Glutamatergic neuron (in vitro differentiated cells): Measurements from ENCODE around the gene ZNF345. TPM values are rescaled to one million over a fixed set of nuclear protein-coding genes. Genes with fewer than 3 reads are reported as not detected.

ENCODE experiments used
- DNase-seq: peaks from one replicate; pipeline ENCODE4 v3.0.0; 2022
- H3K27ac Mint-ChIP-seq: one replicate; pipeline ENCODE4 v1.8.0; 2020; ENCODE audit warnings: mild to moderate bottlenecking, mixed read lengths, inconsistent platforms; ENCODE audit not compliant: unreplicated experiment
- H3K27me3 Mint-ChIP-seq: one replicate; pipeline ENCODE4 v1.8.0; 2020; ENCODE audit warnings: mild to moderate bottlenecking, moderate library complexity, mixed read lengths, inconsistent platforms; ENCODE audit not compliant: unreplicated experiment
- H3K36me3 Mint-ChIP-seq: one replicate; pipeline ENCODE4 v1.8.0; 2020; ENCODE audit warnings: mild to moderate bottlenecking, mixed read lengths, inconsistent platforms; ENCODE audit not compliant: unreplicated experiment
- H3K4me1 Mint-ChIP-seq: one replicate; pipeline ENCODE4 v1.8.0; 2020; ENCODE audit warnings: mild to moderate bottlenecking, low read depth, mixed read lengths, inconsistent platforms; ENCODE audit not compliant: unreplicated experiment
- H3K4me3 Mint-ChIP-seq: one replicate; pipeline ENCODE4 v1.8.0; 2020; ENCODE audit warnings: mild to moderate bottlenecking, mixed read lengths, inconsistent platforms; ENCODE audit not compliant: unreplicated experiment
- H3K9me3 Mint-ChIP-seq: one replicate; pipeline ENCODE4 v1.8.0; 2020; ENCODE audit warnings: mild to moderate bottlenecking, moderate library complexity, mixed read lengths, inconsistent platforms; ENCODE audit not compliant: unreplicated experiment
- total RNA-seq: library from RNA; stranded (reverse); fragmentation: NEBNext Ultra II Directional; extraction: Animal tissue kit (Norgen Biotek cat#: 25700); gene quantifications from one replicate; pipeline ENCODE4 v1.2.1, GENCODE V29; 2021; ENCODE audit not compliant: unreplicated experiment
- TF ChIP-seq, protein P1 (sequence below): fragments of 200-600 bp; sonication (generic); IDR thresholded peaks from one replicate; pipeline ENCODE4 v1.5.0; 2021; ENCODE audit not compliant: partially characterized antibody, unreplicated experiment

ZNF345 gene
- total RNA-seq, 1 donor from 2014 or later = 13.2 TPM

DNA sequence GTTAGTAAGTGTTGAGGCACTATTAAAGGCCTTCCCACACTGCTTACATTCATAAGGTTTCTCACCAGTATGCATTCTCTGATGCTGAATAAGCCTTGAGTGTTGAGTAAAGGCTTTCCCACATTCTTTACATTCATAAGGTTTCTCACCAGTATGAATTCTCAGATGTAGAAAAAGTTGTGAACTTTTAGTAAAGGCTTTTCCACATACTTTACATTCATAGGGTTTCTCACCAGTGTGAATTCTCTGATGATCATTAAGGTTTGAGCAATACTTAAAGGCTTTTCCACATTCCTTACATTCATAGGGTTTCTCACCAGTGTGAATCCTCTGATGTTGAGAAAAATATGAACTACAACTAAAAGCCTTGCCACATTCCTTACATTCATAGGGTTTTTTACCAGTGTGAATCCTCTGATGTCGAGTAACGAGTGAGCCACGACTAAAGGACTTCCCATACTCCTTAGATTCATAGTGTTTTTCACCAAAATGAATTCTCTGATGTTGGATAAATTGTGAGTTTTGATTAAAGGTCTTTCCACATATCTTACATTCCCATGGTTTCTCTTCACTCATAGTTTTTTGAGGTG lies 41.2 kb downstream of the ZNF345 start:
- Mint-ChIP-seq H3K9me3 (peaks cover 57% of the 10 kb centered on the region), H3K4me3 (no peak overlapping the region), H3K36me3 (peaks cover 77% of the 10 kb centered on the region), H3K27me3 (peaks cover 4% of the 10 kb centered on the region), H3K4me1 (no peaks in the 10 kb centered on the region), H3K27ac (no peak overlapping the region)
- TF ChIP-seq, protein P1, sequence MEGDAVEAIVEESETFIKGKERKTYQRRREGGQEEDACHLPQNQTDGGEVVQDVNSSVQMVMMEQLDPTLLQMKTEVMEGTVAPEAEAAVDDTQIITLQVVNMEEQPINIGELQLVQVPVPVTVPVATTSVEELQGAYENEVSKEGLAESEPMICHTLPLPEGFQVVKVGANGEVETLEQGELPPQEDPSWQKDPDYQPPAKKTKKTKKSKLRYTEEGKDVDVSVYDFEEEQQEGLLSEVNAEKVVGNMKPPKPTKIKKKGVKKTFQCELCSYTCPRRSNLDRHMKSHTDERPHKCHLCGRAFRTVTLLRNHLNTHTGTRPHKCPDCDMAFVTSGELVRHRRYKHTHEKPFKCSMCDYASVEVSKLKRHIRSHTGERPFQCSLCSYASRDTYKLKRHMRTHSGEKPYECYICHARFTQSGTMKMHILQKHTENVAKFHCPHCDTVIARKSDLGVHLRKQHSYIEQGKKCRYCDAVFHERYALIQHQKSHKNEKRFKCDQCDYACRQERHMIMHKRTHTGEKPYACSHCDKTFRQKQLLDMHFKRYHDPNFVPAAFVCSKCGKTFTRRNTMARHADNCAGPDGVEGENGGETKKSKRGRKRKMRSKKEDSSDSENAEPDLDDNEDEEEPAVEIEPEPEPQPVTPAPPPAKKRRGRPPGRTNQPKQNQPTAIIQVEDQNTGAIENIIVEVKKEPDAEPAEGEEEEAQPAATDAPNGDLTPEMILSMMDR = no peak
- DNase-seq = no peak

DNA sequence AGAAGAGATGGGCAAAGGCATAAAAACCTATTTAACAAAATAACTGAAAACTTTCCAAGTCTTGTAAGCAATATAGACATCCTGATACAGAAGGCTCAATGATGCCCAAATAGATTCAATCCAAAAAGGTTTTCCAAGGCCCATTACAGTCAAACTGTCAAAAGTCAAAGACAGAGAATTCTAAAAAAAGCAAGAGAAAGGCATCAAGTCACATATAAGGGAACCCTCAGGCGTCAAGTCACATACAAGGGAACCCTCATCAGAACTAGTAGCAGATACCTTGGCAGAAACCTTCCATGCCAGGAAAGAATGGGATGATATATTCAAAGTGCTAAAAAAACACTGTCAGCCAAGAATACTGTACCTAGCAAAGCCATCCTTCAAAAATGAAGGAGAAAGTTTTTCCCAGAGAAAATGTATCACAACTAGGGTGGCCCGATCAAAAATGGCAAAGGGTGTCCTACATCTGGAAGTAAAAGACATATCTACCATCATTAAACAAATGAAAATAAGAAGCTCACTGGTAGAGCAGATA lies 44.2 kb downstream of the ZNF345 start:
- H3K36me3 Mint-ChIP-seq = peaks cover 77% of the 10 kb centered on the region
- no peak overlapping the region for H3K27ac Mint-ChIP-seq
- no peak overlapping the region for H3K4me3 Mint-ChIP-seq
- H3K4me1 Mint-ChIP-seq = no peaks in the 10 kb centered on the region
- DNase-seq = no peak
- TF ChIP-seq, protein P1 = no peak
- H3K27me3 Mint-ChIP-seq = peaks cover 4% of the 10 kb centered on the region
- H3K9me3 Mint-ChIP-seq = peaks cover 56% of the 10 kb centered on the region

DNA sequence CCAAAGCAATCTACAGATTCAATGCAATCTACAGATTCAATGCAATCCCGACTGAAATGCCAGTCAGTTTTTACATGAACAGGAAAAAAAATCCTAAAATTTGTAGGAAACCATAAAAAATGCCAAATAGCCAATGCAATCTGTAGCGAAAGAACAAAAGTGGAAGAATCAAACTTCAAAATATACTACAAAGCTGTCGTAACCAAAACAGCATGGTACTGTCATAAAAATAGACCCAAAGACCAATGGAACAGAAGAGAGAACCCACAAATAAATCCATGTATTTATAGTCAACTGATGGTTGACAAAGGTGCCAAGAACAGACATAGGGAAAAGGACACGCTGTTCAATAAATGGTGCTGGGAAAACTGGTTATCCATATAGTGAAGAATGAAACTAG lies 47.7 kb downstream of the ZNF345 start:
- Mint-ChIP-seq H3K27me3 (peaks cover 4% of the 10 kb centered on the region), H3K4me1 (no peaks in the 10 kb centered on the region), H3K4me3 (no peak overlapping the region), H3K36me3 (peaks cover 67% of the 10 kb centered on the region), H3K9me3 (peaks cover 42% of the 10 kb centered on the region), H3K27ac (no peak overlapping the region)
- TF ChIP-seq, protein P1 = no peak
- DNase-seq = no peak

DNA sequence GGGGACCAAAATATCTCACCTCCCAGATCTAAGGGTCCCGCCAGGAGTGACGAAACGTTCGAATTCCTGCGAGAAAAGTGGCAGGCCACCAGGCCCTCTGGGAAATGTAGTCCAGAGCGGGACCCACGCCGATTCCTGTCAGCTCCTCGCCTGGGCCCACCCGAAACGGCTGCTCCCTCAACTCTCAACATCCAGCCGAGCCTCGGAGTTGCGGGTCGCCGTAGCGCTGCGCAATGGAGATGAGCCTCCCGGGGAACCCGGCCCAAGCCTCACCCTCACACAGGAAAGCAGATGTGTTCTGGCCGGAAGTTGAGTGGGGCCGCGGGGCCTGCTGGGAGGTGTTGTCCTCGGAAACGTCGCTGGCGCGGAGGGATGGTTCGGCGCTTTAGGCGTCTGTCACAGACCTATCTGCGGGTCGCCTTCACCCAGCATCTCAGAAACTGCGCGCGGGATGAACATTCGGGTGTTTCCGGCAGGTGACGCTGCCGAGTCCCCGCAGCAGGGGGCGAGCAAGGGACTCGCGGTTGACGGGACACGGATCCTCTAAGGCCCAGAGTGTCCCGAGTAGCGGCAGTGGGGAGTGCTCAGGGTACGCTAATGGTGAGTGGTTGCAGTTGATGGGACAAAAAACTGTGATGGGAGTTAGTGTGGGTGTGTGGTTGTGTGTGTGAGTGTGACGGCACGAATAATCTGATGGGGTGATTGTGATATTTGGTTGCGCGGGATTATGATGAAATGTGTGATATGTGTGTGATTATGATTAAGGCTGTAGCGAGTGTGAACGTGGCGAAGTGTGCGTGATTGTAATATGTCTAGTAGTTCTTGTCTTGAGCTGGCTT lies 65.5 kb downstream of the ZNF345 start, which contains the start of the genes ZNF568 and ZNF829:
TSS of gene ZNF568 (plus strand) at position 341 of the 839 bp plus-strand sequence. CDS start 6,439 bp downstream, outside the sequence.
TSS of gene ZNF829 (minus strand) at position 300 of the 839 bp plus-strand sequence. CDS start 1,124 bp downstream, outside the sequence.
- DNase-seq = peak; percentile 96
- Mint-ChIP-seq H3K9me3 (peaks cover 6% of the 10 kb centered on the region), H3K27ac (peak within 1 kb of the TSS; percentile 87), H3K4me1 (peaks cover 4% of the 10 kb centered on the region), H3K36me3 (peaks cover 15% of the 10 kb centered on the region), H3K27me3 (peaks cover 2% of the 10 kb centered on the region), H3K4me3 (peak within 1 kb of the TSS; percentile 95)
- TF ChIP-seq, protein P1 = peak; percentile 80
